ENCODE results near the gene BUD31.
A peak's percentile ranks its signal among the peaks of the same experiment; 100 is the strongest.

Gene BUD31

GRCh38 chr7:99438573-99439480 lies 30.1 kb downstream of the BUD31 start, which contains the start of the genes CPSF4 and PTCD1:
Gene CPSF4 (plus strand): TSS chr7:99438943. CDS start chr7:99439083, 140 bp downstream.
Gene PTCD1 (minus strand): TSS chr7:99438798. CDS start chr7:99435242, 3,556 bp downstream.
- peak; percentile 98 for DNase-seq

DNA sequence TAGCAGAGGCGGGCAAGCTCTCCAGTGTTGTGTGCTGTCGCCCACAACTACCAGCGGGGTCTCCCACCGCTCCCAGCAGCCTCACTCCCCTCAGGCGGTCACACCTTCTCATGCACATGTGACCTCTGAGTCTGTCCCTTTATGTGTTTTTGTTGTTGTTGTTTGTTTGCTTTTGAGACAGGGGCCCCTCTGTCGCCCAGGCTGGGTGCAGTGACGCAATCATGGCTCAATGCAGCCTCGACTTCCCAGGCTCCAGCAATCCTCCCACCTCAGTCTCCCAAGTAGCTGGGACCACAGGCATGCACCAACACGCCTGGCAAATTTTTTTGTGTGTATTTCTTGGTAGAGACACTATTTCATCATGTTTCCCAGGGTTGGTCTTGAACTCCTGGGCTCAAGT lies 31.4 kb downstream of the BUD31 start:
- no peak for DNase-seq

- DNase-seq, result no peak
These were observed 37.3 kb downstream of the BUD31 start for GRCh38 chr7:99446096-99446495.

DNA sequence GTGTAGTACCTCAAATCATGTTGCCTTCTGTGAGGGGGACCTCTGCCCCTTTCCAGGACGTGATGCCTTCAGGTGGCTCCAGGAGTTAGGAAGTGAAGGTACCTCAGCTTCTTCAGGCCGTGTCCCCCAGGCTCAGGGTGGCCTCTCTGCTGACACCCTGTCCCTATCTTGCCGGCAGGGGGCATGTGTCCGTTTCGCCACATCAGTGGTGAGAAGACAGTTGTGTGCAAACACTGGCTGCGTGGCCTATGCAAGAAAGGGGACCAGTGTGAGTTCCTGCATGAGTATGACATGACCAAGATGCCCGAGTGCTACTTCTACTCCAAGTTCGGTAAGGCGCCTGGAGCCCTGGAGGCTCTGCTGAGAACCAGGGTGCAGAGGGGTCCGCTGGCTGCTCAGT lies 39.2 kb downstream of the BUD31 start:
- DNase-seq, result no peak

- DNase-seq, result no peak
These were observed 40.1 kb downstream of the BUD31 start for GRCh38 chr7:99448855-99449254.

GRCh38 chr7:99449326-99449725 lies 40.6 kb downstream of the BUD31 start:
- DNase-seq, result no peak

DNA sequence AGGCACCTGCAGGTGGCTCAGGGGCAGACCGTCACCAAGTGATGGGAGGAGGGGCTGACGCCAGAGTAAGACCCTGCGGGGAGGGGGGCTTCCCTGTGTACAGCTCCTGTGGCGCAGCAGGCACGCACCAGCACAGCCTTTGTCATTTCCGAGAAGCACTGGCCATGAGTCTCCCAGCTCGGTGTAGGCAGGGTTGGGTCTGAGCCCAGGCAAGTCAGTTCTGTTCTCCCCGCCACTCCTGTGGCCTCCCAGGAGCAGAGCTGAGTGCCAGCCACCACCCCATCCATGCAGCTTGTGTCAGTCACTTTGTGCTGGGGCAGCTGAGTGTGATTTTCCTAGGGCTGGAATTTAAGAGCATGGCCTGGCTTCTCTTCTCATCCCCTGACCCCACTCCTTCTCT lies 43.2 kb downstream of the BUD31 start:
- DNase-seq, result no peak

DNA sequence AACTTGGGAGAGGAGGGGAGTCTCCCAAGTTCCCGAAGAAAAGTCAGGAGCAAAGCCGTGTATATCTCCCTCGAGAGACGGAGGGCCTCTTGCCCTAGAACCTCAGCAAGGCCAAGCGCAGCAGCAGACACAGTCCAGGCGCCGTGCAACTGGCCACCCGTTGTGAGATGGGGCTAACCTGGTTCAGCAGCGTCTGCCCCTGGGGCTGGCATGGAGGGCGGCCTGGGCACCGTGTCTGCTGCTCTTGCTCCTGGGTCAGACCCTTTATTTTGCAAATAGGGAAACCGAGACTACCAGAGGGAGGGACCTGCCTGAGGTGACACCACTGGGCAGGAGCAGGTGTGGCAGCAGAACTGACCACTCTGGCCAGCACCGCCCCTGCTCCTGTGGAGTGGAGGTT lies 43.8 kb downstream of the BUD31 start:
- no peak for DNase-seq

- no peak for DNase-seq
These were observed 44.3 kb downstream of the BUD31 start for GRCh38 chr7:99453105-99453504.

DNA sequence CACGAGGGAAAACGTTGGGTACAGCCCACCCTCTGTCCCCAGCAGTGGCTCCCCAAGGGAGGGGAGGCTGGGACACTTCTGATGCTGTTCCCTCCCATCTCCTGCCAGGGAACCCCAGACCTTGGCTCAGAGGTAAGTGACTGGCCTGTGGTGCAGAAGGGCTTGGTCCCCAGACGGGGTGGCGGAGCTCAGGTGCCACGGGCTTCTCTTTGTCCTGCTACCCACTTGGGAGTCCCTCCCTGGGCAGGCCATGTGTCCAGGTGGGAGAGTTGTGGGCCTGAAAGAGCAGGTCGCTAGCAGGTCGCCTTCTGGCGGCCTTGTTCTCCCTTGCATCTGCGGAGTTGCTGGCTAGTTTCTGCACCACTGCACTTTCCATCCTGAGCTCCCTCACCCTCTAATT lies 47.1 kb downstream of the BUD31 start:
- no peak for DNase-seq

GRCh38 chr7:99456288-99456687 lies 47.5 kb downstream of the BUD31 start:
- no peak for DNase-seq

DNA sequence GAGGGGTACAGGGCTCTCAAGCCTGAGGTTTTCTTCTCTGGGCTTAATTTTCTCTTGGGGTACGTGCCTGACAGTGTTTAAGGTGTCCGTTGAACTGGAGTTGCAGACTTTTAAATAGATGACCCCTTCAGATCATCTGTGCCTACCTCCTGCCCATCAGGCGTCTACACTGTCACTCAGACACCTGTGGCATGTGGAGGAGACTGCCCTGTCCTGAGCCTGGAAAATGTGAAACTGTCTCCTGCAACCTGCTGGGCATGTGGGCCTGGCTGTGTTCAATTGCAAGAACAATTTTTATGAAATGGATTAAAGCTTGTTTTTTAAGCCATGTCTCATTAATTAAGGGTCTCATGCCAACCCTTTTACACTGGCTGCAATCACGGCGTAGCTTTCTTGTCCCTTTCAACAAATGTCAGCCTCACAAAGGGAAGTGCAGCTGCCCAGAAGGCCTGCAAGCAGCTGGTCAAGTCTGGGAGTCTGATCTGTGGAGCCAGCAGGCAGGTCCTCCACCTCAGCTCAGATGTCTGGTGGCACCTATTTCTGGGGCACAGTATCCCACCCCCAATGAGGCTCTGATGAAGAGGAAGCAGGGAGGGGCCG lies 48.4 kb downstream of the BUD31 start:
- DNase-seq, result no peak

GRCh38 chr7:99457650-99458493 lies 49.1 kb downstream of the BUD31 start:
- DNase-seq, result no peak

DNA sequence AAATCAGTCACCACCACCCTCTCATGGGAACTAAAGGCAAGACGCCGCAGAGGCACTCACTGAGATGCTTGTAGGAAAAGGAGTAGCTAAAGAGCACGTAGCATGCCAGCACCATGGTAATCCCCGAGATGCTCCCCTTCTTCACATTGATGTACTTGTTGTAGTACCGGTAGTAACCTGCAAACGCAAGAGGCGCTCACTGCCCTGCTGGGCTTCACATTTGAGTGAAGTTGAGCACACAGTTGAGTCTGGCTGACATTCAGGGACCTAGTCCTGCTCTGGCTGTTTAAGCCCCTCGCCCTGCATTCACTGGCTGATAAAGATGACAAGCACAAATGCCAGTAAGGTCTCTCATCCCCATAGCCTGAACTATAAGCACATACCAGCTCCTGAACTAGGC lies 50.3 kb downstream of the BUD31 start:
- DNase-seq, result no peak

DNA sequence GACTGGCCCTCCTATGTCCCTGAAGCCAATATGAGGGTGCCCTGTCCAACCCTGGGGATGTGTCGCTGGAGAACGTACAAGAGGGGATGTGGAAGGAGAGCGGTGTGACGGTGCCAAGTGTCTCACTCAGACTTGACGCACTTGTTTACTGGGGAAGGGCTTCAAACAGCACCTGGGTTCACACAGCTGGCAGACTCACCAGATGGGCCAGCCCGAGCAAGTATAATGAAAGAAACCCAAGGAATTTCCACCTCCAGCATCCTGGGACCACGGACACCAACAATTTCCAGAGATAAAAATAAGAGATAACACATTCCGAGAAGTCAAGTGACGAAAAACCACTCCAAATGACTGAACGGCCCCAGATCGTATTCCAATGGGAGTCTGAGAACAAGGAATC lies 51.9 kb downstream of the BUD31 start:
- no peak for DNase-seq

DNA sequence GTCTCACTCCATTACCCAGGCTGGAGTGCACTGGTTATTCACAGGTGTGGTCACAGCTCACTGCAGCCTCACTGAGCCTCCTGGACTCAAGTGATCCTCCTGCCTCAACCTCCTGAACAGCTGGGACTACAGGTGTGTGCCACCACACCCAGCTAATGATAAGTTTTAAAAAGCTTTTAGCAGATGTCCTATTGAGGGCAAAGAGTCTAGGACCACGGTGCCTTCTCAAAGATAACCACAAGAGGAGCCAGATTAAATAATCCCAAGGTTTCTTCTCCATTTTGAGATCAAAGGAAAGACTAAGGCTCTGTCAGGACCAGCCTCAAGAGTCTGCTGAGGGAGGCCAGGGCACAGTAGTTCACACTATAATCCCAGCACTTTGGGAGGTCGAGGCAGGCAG lies 52.5 kb downstream of the BUD31 start:
- DNase-seq, result no peak

DNA sequence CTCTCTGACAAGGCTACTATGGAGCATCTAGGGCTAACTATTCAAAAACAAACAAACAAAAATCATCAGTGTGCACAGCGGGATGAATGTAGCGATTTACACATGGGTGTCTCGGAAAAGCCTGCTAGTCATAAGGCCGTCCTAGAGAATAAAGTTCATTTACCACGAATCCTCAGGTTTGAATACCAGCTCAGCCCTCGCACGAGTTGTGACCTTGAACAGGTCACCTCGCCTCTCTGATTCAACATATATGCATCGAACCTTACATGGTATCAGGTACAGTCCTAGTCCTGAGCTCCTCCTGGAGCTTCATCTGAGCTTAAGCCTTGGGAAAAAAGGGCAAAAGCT lies 56.6 kb downstream of the BUD31 start:
- DNase-seq, result no peak

- DNase-seq, result no peak
These were observed 59.7 kb downstream of the BUD31 start for GRCh38 chr7:99468336-99468918.

All from femur (tissue), 1 donor.